Measurements from ENCODE around the gene SERPINB1.

Gene SERPINB1

GRCh38 chr6:2850538-2851113 lies 9.0 kb upstream of the SERPINB1 start:
- no peak for DNase-seq

- no peak for DNase-seq
Observed at GRCh38 chr6:2848851-2849250, 7.2 kb upstream of the SERPINB1 start.

DNA sequence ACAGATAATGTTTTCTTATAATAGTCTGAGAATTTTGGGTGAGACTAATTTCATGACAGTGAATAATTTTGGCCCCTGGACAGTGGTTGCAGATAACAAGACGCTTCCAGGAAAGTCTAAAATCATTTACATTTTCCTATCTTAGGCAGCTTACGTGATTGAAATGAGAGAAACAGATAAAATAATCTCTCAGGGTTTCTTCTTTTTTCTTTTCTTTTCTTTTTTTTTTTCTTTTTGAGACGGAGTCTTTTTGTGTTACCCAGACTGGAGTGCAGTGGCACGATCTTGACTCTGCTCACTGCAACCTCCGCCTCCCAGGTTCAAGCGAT lies 4.2 kb upstream of the SERPINB1 start:
- DNase-seq = no peak

DNA sequence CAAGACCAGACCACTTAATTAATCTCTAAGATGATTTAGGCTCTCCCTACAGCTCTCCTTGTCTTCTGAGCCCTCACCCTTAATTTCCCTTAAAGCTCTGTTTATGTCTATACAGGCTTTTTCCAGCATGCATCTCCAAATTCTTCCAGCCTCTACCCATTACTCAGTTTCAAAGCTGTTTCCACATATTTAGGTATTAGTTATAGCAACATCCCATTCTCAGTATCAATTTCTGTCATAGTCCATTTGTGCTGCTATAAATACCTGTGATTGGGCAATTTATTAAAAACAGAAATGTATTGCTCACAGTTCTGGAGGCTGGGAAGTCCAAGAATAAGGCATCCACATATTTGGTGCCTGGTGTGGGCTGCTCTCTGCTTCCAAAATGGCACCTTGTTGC lies 2.3 kb upstream of the SERPINB1 start:
- DNase-seq = no peak

DNA sequence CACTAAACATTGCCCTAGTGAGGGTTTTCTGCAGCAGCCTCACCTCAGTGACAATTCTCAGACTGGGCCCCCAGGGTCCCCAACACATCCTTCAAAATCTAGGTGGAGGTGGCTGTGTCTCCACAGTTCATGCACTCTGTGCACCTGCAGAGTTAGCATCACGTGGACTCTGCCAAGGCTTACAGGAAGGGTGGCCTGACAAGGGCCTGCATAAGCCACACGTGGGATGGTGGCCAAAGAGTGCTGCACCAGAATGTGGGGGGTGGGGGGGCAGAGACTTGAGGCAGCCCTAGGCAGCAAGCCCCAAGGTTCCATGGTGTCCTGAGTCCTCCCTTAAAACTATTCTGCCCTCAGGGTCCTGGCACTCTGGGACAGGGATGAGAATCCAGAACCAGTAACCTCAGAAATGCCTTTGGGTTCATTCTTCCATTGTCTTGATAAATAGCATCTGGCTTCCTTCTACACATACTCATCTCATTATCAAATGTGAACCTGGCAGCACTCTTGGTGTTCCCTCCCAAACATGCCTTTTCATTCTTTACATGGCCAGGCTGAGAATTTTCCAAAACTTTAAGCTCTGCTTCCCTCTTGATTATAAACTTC lies 1.6 kb upstream of the SERPINB1 start:
- no peak for DNase-seq

DNA sequence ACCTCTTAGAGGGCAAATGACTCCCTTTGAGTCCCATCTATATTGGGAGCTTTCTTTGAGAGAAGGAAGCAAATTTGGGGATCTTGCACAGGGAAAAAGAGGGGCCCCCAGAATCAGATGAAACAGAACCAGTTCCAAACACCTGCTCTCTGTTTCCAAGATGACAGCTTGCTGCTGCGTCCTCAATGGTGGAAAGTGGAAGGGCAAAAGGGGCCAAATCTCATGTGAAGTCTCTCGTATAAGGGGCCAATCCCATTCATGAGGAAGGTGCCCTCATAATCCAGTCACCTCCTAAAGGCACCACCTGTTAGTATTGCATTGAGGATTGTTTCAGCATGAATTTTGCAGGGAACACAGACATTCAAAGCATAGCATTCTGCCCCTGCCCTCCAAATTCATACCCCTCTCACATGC lies 483 bp upstream of the SERPINB1 start:
- no peak for DNase-seq

DNA sequence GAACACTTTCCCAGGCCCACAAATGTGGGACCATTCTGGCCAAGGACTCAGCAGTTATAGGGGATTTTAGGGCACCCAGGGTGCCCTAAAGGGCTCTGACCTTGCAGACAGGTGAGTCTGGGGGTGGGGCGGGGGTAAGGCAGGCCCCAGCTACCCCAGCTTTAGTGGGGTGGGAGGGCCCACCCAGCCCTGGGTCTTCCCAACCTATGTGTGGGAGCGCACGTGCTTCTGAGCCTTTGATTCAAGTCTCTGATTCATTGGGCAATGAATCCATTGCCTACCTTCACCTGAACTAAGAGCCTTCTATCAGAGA lies 958 bp downstream of the SERPINB1 start:
- no peak for DNase-seq

GRCh38 chr6:2839982-2840748 lies 1.5 kb downstream of the SERPINB1 start:
- no peak for DNase-seq

DNA sequence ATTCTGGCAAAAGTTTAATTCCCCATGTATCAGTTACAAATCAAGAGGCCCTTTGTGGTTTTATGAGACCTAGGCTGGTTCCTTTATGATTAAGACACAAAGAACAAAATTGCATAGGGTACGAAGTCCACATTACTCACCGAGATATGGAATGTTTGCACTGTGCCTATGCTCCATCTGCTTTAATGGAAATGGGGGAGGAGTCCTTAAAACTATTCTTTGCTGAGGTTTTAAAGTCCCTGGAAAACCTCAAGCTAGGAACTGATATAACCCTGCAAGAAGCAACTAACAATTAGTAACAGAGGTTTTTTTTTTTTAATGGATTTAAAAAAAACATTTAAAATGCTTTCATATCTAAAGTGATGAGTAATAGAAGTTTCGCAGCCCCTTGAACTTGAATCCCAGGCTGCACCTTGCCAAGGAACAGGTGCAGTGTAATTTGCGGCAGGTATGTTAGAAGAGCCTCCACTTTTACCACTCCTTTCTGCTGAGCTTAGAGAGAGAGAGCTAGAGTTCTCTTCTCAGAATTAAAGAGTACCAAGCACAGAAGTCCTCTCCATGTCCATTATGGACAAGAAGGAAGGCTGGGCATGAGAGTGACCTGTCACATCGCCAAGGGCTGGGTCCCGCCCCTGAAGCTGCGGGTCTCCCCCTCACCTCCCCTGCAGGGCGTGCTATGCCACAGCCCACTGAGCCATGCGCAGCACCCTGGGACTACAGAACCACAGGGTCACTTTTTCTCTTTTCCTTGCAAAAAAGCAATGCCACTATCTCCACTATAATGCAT lies 2.3 kb downstream of the SERPINB1 start:
- no peak for DNase-seq

- no peak for DNase-seq
Observed at GRCh38 chr6:2838251-2838650, 3.4 kb downstream of the SERPINB1 start.

- DNase-seq = no peak
Observed at GRCh38 chr6:2834262-2834661, 7.4 kb downstream of the SERPINB1 start.

- DNase-seq = no peak
Observed at GRCh38 chr6:2831392-2831791, 10.3 kb downstream of the SERPINB1 start.

GRCh38 chr6:2830183-2830582 lies 11.5 kb downstream of the SERPINB1 start:
- DNase-seq = no peak

DNA sequence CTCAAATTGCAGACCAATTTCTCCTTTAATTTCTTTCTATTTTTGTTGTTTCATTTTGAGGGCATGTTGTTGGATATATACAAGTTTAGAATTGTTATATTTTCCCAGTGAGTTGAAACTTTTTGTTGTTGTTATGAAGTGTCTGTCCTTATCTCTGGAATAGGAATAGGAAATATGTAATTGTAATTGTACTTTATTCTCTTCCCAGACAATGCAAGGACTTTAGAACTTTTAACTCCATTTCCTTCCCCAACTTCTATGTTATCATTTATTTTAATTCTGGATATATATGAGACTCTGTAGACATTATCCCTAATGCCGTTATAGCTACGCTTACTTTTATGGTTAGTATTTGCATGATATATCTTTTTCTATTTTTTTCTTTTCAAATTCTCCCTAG lies 12.4 kb downstream of the SERPINB1 start:
- DNase-seq = no peak

- no peak for DNase-seq
Observed at GRCh38 chr6:2828629-2829028, 13.0 kb downstream of the SERPINB1 start.

GRCh38 chr6:2827142-2827541 lies 14.5 kb downstream of the SERPINB1 start:
- DNase-seq = no peak

DNA sequence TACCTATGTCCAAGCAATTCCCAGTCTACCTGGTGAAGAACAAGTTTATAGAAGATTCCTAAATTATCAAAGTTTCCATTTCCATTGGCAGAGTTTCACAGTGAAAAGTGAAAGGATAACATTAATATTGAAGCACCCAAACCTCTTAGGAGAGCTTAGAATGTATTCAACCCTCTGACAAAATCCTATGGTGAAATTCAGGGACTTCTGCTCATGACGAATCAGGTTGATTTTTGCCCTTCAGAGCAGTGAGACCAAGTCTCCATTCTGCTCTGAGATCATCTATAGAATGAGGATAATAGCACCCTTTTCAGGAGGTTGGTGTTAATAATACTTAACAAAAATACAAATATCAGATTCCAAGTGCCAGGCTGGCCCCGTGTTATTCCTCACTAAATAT lies 15.5 kb downstream of the SERPINB1 start:
- DNase-seq = no peak

DNA sequence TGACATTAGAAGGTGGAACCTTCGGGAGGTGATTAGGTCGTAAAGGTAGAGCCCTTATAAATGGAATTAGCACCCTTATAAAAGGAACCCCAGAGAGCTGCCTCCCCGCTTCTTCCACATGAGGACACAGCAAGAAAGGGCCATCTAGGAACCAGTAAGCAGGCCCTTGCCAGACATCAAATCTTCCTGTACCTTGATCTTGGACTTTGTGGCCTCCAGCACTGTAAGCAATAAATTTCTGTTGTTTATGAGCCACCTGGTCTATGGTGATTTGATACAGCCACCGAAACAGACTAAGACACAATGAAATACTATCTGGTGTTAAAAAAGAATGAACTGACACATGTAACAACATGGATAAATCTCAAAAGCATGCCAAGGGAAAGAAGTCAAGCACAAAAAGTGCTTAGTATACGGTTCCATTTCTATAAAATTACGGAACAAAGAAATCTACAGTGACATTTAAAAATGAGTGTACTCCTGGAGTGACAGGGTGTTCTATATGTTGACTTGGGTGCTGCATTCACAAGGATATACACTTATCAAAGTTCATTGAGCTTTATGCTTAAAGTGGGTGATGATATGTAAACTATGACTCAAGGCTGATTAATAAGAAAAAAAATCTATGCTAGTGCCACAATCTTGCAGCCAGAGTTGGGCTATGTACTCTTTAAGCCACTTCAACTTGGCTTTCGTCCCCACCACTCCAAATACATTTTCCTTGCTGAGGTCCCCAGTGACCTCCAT lies 18.4 kb downstream of the SERPINB1 start:
- DNase-seq = no peak

DNA sequence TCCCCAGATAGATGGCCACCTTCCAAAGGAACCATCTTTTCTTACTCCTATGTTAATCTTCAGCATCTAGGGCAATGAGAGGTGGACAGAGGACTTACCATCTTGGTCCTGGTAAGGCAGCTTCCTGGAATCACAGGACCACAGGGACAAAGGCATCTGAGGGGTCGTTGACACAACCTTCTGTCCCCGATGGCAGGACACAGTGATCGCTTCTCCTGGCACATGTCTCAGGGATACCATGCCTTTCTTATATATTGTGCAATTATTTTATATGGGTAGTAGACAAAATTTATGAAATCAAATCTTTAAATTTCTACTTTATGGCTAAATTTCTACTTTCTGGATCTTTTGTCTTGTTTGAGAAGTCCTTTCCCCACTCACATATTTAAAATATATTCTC lies 20.1 kb downstream of the SERPINB1 start:
- DNase-seq = no peak

- DNase-seq = no peak
Observed at GRCh38 chr6:2820415-2820814, 21.2 kb downstream of the SERPINB1 start.

- no peak for DNase-seq
Observed at GRCh38 chr6:2819978-2820377, 21.7 kb downstream of the SERPINB1 start.

DNA sequence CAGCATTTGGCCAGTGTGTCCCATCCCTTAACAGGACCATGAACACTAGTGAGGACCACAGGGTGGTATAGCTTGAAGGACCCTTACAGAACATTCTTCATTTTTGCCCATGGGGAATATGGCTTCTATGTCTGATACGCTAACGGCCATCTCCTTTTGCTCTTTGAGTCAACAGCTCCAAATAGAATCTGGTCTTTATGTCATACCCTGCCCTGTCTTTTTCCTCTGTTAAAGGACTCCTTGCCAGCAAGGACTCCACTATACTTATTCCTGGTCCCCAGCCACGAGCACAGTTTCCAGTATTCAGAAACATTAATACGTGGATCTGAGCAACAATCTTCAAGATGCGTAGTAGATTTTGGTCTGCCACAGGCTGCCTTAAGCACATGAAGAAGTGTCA lies 22.5 kb downstream of the SERPINB1 start:
- DNase-seq = no peak

Data from amygdala (tissue), 56 donors.